GM21515 (cell line): ENCODE measurements around the gene GJD2.

Source experiments
- ATAC-seq: cut with Tn5 transposase; IDR thresholded peaks from one replicate; pipeline ENCODE4 v1.9.1; 2021; ENCODE audit not compliant: unreplicated experiment

The GJD2 gene

DNA sequence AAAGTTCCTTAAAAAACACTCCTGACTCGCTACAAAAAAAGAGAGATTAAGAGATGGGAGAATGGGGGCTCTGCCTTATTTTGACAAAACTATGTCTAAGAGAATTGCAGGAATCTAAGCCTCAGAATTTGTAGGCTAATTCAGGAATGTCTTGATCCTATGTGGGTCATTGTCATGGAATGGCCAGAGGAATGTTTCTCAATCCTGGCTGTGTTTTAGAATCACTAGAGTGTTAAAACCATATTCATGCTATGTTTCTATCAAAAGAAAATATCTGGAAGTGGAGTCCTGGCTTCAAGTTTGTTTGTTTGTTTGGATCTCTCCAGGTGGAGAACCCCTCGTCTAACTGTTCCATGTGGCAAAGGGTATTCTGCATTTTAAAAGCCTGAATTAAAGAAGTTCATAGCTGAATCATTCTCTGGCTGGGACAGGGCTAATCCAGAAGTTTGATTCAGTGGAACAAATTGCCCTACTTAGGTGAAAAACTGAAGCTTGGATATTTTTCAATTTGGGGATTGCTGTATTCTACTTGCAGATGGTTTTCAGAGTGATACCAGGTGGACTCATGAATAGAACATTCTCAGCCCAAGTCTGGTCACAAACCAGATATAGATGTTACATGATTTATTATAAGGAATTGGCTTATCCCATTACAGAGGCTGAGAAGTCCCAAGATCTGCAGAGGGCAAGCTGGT lies 28.2 kb downstream of the GJD2 start:
- ATAC-seq, result no peak

DNA sequence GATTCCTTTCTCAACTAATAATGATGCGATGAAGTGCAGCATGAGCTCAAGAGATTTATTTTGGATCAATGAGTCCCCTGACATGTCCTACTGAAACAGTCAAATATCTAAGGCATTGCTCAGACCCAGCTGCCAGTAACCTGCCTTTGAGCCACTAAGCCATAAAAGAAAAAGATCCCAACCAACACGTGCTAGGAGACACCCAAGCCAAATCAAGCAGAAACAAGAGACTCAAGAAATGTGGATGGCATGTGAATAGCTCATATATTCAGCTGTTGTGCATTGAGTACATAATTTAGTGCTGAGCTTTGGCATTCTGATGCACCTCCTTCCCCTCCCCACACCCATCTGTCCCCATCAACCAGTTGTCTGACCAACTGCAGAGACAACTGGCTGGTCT lies 29.2 kb downstream of the GJD2 start:
- no peak for ATAC-seq

DNA sequence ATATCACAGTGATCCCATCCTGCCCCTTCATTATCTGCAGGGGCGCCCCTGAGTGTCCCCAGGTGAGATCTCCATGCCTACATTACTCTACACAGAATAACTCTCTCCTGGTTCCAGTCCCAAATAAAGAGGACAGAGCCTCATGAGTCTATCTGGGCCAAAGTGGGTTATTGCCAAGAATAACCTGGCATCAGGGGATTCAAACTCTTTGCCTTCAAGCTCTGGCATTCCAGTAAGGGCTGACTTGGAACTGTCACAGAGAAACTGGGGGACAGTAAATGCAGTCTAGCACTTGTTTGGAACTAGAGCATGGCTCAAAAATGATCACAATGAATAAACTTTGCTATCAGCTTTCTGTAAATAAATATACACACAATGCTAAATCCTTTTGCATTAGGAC lies 30.3 kb downstream of the GJD2 start:
- ATAC-seq, result no peak

DNA sequence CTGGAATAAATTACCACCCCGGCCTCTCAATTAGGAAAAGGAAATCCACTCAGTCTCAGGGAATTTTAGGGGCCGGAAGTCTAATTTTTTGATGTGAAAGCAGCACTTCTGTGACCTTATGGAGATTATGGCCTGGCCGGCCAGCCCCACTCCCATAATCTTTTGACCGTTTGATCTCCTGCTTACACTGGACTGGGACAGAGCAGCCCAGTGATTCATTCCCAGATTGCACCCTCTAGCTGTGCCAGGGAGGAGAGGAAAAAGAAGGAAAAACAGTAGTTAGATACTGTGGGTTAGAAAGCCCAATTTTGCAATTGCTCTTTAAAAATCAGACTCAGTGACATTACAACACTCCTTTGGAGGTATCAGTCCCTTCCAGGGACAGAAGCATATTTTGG lies 32.4 kb downstream of the GJD2 start:
- ATAC-seq, result no peak

DNA sequence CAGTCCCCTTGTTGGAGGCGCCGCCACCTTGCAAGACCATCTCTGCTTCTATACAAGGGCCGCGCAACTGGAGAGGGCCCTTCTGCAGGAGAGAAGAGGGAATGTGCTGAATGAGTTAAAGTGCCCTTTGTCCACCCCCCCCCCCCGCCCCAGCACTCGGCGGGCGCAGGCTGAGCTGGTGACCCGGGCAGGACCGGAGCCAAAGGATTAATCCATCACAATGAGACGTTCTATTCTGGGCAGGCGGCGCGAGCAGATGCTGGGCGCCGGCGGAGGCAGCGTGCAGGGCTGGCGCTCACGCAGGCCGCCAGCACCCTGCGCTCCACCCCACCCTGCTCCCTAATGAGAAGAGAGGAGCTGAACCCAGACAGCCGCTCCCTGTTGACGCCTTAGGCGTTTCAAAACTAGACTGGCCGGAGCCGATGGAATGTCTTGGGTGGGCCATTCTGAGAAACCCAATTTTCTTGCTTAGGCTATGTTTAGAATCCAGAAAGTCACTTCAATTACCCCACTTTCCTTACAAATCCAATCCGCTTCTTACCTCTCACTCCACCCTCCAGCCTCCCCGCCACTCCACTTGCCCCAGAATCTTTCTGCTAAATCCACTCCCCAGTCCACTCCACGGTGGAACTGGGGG lies 32.9 kb downstream of the GJD2 start:
- ATAC-seq, result no peak

DNA sequence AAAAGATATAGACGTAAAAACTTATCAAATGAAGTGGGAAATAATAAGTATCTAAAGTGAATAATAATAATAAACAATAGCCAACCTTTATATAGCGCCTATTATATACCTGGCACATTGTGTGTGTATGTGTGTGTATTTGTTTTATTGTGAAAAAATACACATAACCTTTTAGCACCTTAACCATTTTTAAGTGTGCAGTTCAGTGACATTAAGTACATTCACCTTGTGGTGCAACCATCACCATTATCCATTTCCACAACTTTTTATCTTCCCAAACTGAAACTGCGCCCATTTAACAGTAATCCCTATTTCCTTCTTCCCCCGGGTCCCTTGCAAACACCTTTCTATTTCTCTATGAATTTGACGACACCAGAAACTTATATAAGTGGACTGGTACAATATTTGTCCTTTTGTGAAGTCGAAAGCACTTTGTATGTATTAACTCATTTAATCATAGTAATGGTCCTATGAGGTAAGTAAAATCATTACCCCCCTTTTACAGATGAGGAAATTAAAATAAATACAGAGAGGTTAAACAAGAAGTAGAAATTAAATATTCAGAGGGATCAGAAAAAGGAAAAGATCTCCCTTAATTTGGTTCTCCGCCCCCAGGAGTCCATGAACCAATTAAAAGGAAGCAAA lies 33.5 kb downstream of the GJD2 start:
- no peak for ATAC-seq

DNA sequence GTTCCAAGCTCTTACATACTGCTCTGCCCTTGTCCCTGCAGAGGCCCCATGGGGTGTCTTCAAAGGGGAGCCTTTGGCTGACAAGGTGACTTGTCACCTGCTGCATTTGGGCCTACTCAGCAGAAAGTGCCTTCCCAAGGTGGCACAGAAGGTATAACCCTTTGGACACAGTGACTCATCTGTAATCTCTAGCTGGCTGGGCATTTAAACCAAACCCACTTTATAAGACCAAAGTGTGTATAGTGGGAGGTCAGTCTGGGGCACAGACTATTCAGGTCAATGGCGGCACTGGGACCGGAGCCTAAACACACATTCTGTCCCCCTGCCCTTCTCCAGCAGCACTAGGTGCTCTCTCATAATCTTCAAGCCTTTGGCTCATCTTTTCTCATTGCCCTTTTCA lies 35.1 kb downstream of the GJD2 start:
- no peak for ATAC-seq

DNA sequence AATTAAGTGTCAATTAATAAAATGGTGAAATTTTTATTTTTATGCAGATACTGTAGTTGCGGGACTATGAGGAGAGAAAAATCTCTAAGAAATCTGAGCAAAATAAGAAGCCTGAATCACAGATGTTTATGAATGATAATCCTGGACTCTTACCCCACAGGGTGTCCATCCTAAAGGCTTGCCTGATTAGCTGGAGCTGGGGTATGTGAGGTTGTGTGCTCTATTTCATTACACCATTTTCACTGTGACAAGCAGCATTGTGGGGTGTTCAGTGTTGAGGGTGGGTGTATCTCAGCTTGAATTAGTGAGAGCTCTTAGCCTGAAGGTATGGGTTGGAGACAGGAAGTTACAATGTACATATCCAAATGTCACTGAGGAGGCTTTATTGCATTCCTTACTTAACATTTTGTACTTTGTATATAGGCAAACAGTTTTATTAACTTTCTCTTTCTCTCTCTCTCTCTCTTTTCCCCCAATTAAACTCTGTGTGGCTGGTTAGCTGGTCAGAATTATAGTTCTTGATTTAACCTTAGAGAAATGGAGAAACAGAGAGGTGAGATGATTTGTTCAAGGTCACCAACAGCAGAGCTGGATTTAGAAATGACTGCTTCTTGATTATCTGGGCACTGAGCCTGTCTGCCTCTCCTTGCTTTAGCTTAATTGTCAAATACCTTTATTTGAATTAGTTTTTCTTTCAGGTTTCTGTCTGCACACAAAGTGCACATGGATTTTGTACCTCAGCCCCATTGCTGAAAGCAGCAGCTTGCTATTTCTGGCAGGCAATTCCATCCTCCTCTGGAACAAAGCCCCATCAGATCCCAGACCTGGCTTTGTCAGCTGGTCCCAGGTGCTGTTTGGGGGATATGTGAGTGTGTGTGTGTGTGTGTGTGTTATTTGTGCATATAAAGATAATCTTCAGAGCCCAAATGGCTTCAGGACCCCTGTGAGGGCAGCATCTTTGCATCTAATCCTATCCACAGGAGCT lies 35.8 kb downstream of the GJD2 start:
- ATAC-seq, result no peak

DNA sequence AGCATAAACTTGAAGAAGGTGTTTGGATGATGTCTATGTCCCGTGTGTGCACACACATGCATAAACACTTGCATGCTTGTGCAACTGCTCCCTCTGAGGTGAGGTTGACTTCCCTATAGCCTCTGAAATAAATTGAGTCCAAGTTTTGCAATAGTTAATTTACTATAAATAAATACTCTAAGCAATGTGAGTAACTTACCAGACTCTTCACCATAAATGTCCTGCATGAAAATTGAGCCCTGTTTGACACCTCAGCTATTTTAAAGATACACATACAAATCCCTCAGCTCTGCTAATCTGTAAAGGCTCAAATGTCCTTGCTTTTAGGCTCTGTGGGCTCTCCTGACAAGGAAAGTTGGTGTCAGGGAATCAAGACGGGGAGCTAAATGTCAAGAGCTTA lies 37.1 kb downstream of the GJD2 start:
- no peak for ATAC-seq

DNA sequence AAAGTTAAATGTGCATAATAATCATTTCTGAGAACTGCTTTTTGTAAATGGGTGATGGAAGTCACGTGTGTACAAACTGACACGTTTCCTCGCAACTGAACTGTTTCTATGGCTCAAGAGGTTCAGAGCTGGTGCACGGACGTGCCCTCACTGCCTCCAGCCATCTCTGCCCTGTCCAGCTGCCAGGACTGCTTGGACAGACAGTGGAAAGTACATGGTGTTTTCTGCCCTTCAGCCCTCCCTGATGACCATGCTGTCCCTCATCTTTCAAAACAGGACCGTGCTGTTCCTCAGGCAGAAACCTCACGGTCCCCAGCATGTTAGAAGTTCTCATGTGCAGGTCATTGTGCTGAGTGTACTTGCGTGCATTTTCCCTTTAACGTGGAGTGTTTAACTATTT lies 38.7 kb downstream of the GJD2 start:
- ATAC-seq, result no peak

DNA sequence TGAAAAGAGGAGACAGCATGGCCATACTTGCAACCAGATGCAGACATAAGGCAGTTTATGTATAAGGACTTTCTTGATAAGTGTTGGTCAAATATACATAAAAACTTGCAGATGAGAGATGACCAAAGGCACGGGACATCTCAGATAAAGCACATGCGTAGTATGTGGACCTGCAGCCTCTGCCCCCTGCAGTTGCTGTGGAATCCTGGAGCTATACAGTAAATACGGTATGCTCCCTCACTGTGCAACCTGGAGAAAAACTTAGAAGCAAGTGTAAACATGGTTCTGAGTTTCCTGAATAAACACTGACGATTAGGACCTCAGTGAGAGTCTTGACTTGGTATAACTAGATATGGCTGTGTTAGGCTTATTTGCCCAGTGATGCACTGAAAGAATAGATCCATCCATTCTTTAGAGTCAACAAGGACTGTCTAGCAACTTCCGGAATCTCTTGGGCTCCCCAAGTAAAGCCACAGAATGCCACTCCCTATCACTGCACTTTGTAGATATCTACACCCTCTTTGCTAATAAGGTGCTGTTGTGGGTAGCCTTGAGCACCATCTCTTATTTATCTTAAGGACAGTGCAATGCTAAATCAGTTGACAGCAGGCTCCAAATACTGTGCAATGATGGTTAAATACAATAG lies 40.2 kb downstream of the GJD2 start:
- ATAC-seq, result no peak

DNA sequence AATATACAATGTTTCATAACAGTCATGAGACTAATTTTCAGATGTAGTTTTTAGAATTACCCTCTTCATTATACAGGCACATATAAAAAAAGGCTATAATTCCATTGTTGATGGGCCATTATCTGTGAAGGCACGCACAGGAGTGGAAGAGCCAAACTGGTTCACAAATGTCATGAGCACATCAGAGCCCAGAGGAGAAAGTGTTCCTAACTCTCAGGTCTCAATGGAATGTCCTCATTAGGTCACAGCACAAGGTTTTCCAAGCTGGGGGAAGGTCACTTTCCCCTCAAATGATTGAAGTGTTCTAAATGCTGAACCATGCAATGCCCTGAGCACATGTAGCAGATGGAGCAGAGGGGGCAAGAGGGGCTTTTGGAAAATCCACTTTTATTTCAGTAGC lies 41.2 kb downstream of the GJD2 start:
- no peak for ATAC-seq

DNA sequence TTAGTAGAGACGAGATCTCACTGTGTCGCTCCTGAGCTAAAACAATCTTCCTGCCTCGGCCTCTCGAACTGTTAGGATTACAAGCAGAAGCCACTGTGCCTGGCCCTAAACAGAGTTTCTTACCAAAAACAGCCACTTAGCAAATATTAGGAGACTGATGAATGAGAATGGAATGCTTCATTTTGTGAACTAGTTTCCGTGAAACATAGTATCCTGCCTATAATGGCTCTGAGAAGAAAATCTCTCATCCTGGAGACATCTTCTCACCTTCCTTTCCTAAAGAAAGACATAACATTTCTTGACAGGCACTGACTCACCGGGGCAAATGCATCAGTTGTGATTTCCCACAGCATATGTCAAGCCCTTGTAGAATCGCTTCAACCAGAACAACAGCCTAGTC lies 44.9 kb downstream of the GJD2 start:
- no peak for ATAC-seq

DNA sequence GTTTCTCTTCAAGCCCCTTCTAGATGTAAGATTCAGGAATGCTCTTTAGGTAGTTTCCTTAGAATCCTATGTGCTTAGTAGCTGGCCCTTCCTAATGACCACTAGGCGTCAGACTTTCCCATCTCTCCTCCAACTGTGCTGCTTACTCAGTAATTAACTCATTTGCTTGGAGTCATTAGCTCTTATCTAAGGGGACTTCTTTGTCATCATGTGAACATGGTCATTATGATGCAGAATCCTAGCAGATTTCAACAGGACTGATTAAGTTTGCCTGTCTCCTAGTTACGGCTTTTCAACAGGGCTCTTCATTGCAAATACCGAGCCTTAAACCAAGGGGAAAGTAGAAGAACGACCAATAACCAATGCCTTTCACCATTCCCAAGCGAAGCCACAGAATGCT lies 46.4 kb downstream of the GJD2 start:
- no peak for ATAC-seq

DNA sequence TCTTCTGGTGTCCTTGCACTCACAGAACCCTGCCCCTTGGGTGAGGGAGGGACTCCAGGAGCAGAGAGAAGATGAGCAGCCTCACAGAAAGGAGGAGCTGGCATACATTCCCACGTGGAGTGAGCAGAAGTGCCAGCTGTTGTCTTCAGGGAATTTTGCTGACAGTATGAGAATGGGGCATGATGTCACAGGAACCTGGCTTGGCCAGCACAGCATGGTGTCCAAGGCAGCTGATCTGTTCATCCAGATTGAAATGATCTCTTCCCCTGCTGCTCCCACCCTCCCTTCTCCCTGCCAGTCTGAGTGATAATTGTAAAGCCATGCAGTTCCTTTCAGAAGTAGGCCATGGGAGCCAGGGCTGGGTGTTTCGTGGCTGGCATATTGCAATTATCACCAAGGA lies 53.3 kb downstream of the GJD2 start:
- ATAC-seq, result no peak
